PC-9 (cell line): Measurements from ENCODE around the gene OR2S2. TPM values are rescaled to one million over a fixed set of nuclear protein-coding genes. Genes with fewer than 3 reads are reported as not detected.

ENCODE experiments used
- BruUV-seq: library from RNA; stranded (reverse); fragments of 400-500 nt; replicated peaks from 2 replicates; lab custom pipeline; 2021; lab: Mats Ljungman, UMichigan
- CTCF ChIA-PET: fragments of 300-600 bp; sonication (Branson Sonifier 250); formaldehyde crosslinking; loops from one replicate; lab custom pipeline; 2022; ENCODE audit warnings: antibody characterized with exemption; lab: Charles Lee
- POLR2A ChIA-PET: fragments of 300-600 bp; sonication (Branson Sonifier 250); formaldehyde crosslinking; loops from one replicate; lab custom pipeline; 2022; ENCODE audit warnings: antibody characterized with exemption; ENCODE audit not compliant: unreplicated experiment; lab: Charles Lee
- DNase-seq, 2 experiments: peaks; one replicate each; pipeline versions ENCODE4 v3.0.0 to v3.0.0-alpha.2; 2015 to 2022; ENCODE audit warnings: mixed read lengths in 1 of 2
- H2AFZ ChIP-seq: fragments of 200-600 bp; sonication (generic); 2 replicates; pipeline ENCODE4 v1.8.1; 2017; ENCODE audit warnings: antibody characterized with exemption
- H3F3A ChIP-seq: fragments of 200-600 bp; sonication (generic); 2 replicates; pipeline ENCODE4 v1.8.1; 2017; ENCODE audit warnings: antibody characterized with exemption, mild to moderate bottlenecking, low read depth; ENCODE audit not compliant: insufficient read depth
- H3K27ac ChIP-seq: fragments of 200-600 bp; sonication (generic); 2 replicates; pipeline ENCODE4 v1.6.1; 2016; ENCODE audit warnings: mixed run types
- H3K27me3 ChIP-seq: fragments of 200-600 bp; sonication (generic); 2 replicates; pipeline ENCODE4 v1.6.1; 2016; ENCODE audit warnings: low read depth, mixed run types; ENCODE audit not compliant: insufficient read depth
- H3K36me3 ChIP-seq: fragments of 200-600 bp; sonication (generic); 2 replicates; pipeline ENCODE4 v1.6.1; 2016; ENCODE audit warnings: low read depth, mixed run types
- H3K4me1 ChIP-seq: fragments of 200-600 bp; sonication (generic); replicated peaks from 2 replicates; pipeline ENCODE4 v1.6.1; 2016; ENCODE audit warnings: mixed run types; ENCODE audit not compliant: insufficient read depth
- H3K4me2 ChIP-seq: fragments of 200-600 bp; sonication (generic); 2 replicates; pipeline ENCODE4 v1.6.1; 2017; ENCODE audit warnings: mixed run types
- H3K4me3 ChIP-seq: fragments of 200-600 bp; sonication (generic); 2 replicates; pipeline ENCODE4 v1.6.1; 2016; ENCODE audit warnings: mixed run types
- H3K79me2 ChIP-seq: fragments of 200-600 bp; sonication (generic); 2 replicates; pipeline ENCODE4 v1.6.1; 2017; ENCODE audit warnings: low read depth, mixed run types
- H3K9me2 ChIP-seq: fragments of 200-600 bp; sonication (generic); 2 replicates; pipeline ENCODE4 v1.8.1; 2017; ENCODE audit warnings: mild to moderate bottlenecking; ENCODE audit not compliant: insufficient read depth
- H3K9me3 ChIP-seq: fragments of 200-600 bp; sonication (generic); 2 replicates; pipeline ENCODE4 v1.8.1; 2016; ENCODE audit warnings: low read depth; ENCODE audit not compliant: insufficient read depth
- H4K20me1 ChIP-seq: fragments of 200-600 bp; sonication (generic); 2 replicates; pipeline ENCODE4 v1.8.1; 2017; ENCODE audit not compliant: insufficient read depth
- EZH2 ChIP-seq: fragments of 200-600 bp; sonication (generic); IDR thresholded peaks from 2 replicates; pipeline ENCODE4 v1.8.0; 2017; ENCODE audit warnings: antibody characterized with exemption, low read depth
- intact Hi-C: fragments of 100-400 bp; cut with micrococcal nuclease; formaldehyde crosslinking; loops from one replicate; pipeline ENCODE4 v1.10.0; 2022; ENCODE audit not compliant: unreplicated experiment
- total RNA-seq: library from RNA; stranded (reverse); gene quantifications from 2 replicates; pipeline ENCODE4 v1.2.3, GENCODE V29; 2021
- TF ChIP-seq, protein P1 (sequence below): fragments of 200-600 bp; sonication (generic); conservative IDR thresholded peaks from 2 replicates; pipeline ENCODE4 v1.6.1; 2017; ENCODE audit warnings: mixed run types, antibody characterized with exemption, mild to moderate bottlenecking, moderate library complexity

The OR2S2 gene
- total RNA-seq, 1 experiment from 2014 or later = not detected

DNA sequence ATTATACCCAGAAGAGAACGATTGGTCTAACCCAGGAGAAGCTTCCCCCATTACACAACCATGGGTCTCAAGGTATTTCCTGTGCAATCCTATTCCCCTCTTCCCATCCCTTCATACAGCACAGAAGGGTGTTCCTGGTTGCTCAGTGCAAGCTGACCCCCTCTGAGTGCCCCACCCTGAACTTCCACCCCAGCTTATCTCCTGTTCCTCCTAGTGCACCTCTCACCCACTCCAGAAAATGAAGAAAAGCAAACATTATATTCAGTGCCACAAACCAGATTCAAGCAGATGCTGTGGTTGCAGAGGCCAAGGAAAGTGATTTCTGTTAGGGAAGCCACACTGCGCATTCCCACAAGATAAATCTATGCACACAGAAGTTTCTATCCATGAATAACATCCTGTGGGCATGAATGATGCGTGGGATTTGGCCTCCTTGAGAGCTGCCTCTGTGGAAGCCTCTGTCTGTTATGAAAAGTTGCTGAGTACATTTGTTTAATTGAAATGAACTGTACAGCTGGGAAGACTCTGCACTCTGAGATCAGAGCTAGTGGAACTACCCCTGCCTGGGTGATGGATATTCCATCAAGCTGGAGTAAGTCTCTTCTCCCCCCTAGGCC is 2.2 kb upstream of the OR2S2 start:
- ChIA-PET POLR2A (no interaction called here), CTCF (interaction anchor here (0.5 kb wide), 1 partner anchor 15 kb away, joined by 6 read pairs; no protein-coding TSS in a partner anchor)
- Histone ChIP-seq H3K36me3 (no peaks in the 10 kb centered on the region), H3K4me3 (no peak overlapping the region), H3K4me2 (no peak overlapping the region), H3K9me2 (no peaks in the 10 kb centered on the region), H3K27ac (no peak overlapping the region), H3F3A (no peaks in the 10 kb centered on the region), H3K9me3 (no peaks in the 10 kb centered on the region), H3K79me2 (no peaks in the 10 kb centered on the region), H4K20me1 (no peaks in the 10 kb centered on the region), H3K4me1 (no peaks in the 10 kb centered on the region), H3K27me3 (no peaks in the 10 kb centered on the region), H2AFZ (no peak overlapping the region)
- DNase-seq = no peak
- intact Hi-C loops = no loop called here
- no TSS peak for BruUV-seq
- TF ChIP-seq EZH2 = no peak
- TF ChIP-seq, protein P1, sequence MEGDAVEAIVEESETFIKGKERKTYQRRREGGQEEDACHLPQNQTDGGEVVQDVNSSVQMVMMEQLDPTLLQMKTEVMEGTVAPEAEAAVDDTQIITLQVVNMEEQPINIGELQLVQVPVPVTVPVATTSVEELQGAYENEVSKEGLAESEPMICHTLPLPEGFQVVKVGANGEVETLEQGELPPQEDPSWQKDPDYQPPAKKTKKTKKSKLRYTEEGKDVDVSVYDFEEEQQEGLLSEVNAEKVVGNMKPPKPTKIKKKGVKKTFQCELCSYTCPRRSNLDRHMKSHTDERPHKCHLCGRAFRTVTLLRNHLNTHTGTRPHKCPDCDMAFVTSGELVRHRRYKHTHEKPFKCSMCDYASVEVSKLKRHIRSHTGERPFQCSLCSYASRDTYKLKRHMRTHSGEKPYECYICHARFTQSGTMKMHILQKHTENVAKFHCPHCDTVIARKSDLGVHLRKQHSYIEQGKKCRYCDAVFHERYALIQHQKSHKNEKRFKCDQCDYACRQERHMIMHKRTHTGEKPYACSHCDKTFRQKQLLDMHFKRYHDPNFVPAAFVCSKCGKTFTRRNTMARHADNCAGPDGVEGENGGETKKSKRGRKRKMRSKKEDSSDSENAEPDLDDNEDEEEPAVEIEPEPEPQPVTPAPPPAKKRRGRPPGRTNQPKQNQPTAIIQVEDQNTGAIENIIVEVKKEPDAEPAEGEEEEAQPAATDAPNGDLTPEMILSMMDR = no peak

DNA sequence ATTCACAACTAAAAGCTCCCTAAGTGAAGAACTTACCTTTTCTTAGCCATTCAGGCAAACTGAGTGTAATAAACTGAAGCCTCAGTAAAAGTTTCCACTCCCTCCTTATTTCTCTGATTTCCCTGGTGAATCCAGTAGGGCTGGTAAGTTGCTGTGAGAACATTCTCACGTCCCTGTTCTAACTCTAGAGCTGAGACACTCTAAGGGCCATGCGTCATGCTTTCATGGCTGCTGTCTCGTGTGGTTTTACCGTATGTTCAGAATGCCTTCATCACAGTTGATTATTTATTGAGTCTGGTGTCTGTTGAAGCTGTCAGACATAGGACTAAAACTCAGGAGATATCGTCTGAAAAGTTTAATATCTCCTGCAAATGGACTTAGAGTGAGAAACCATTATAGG is 1.3 kb downstream of the OR2S2 start:
- Histone ChIP-seq H3K79me2 (no peaks in the 10 kb centered on the region), H3K36me3 (no peaks in the 10 kb centered on the region), H4K20me1 (no peaks in the 10 kb centered on the region), H3K9me2 (no peaks in the 10 kb centered on the region), H3K4me1 (peaks cover 8% of the 10 kb centered on the region), H2AFZ (no peak overlapping the region), H3K9me3 (no peaks in the 10 kb centered on the region), H3K27me3 (no peaks in the 10 kb centered on the region), H3K27ac (no peak overlapping the region), H3K4me2 (no peak overlapping the region), H3K4me3 (no peak overlapping the region), H3F3A (peaks cover 4% of the 10 kb centered on the region; the same call in 1 of the 2 replicates)
- BruUV-seq = no TSS peak
- POLR2A ChIA-PET = no interaction called here
- TF ChIP-seq EZH2 = no peak
- TF ChIP-seq, protein P1 = no peak
- DNase-seq = no peak
- intact Hi-C loops = no loop called here
- CTCF ChIA-PET = interaction anchor here (0.7 kb wide), 1 partner anchor 79 kb away, joined by 3 read pairs; no protein-coding TSS in a partner anchor

DNA sequence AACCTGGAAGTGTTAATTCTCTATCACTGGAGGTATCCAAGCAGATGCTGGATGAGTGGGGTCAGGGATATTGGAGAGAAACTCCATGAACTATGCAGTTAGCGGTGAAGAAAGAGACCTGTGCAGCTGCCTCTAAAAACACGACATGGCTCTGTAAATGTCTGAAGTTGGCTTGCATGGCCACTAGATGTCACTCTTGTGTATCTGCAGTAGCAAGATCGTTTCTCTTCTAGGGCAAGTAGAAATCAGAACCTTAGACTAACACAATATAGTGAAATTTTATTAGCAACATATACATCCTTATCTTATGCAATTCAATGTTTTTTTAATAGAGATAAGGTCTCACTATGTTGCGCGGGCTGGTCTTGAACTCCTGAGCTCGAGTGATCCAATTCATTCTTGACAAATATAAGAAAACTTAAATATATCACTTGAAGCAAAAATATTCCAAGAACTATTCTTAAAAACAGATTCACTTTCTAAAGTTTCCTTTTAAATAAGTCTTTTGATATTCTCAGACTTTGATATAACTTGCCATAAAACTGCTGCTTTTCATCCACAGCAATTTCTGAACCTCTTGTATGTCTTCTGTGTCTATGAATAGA is 2.9 kb downstream of the OR2S2 start:
- Histone ChIP-seq H3K9me3 (no peaks in the 10 kb centered on the region), H3K27me3 (no peaks in the 10 kb centered on the region), H3K27ac (no peak overlapping the region), H3K79me2 (no peaks in the 10 kb centered on the region), H3K36me3 (no peaks in the 10 kb centered on the region), H3K4me2 (no peak overlapping the region), H3F3A (peaks cover 8% of the 10 kb centered on the region; the same call in 1 of the 2 replicates), H2AFZ (no peak overlapping the region), H4K20me1 (no peaks in the 10 kb centered on the region), H3K4me3 (no peak overlapping the region), H3K4me1 (peaks cover 13% of the 10 kb centered on the region), H3K9me2 (no peaks in the 10 kb centered on the region)
- CTCF ChIA-PET = interaction anchor here (0.6 to 0.8 kb wide), 3 partner anchors 10 to 81 kb away, joined by 5 to 11 read pairs (median 6); partner anchors contain the start of gene RECK
- DNase-seq = peak; percentile 30 to 56
- TF ChIP-seq, protein P1 = peak; percentile 77
- TF ChIP-seq EZH2 = no peak
- no TSS peak for BruUV-seq
- intact Hi-C loops = loop anchor here (1.0 to 5.0 kb wide), 2 partner anchors 68 to 147 kb away; no protein-coding TSS in a partner anchor
- POLR2A ChIA-PET = interaction anchor here (0.7 kb wide), 1 partner anchor 320 kb away, joined by 5 read pairs; no protein-coding TSS in a partner anchor
